Progenitor cell of endocrine pancreas (in vitro differentiated cells): ENCODE data around the gene NFILZ. TPM values are rescaled to one million over a fixed set of nuclear protein-coding genes. Genes with fewer than 3 reads are reported as not detected.

ENCODE experiments used
- DNase-seq: peaks from one replicate; pipeline ENCODE4 v3.0.0; 2021; ENCODE audit warnings: low spot score; ENCODE audit not compliant: unreplicated experiment
- H3K27ac Mint-ChIP-seq: 2 replicates; pipeline ENCODE4 v1.8.0; 2021; ENCODE audit warnings: mild to moderate bottlenecking, moderate library complexity, mixed read lengths
- H3K27me3 Mint-ChIP-seq: 2 replicates; pipeline ENCODE4 v1.8.0; 2021; ENCODE audit warnings: mixed read lengths
- H3K36me3 Mint-ChIP-seq: 2 replicates; pipeline ENCODE4 v1.8.0; 2022; ENCODE audit warnings: mixed read lengths; ENCODE audit not compliant: insufficient read depth
- H3K4me1 Mint-ChIP-seq: 2 replicates; pipeline ENCODE4 v1.8.0; 2021; ENCODE audit warnings: low read depth, mixed read lengths
- H3K4me3 Mint-ChIP-seq: 2 replicates; pipeline ENCODE4 v1.8.0; 2021; ENCODE audit warnings: low read depth, mild to moderate bottlenecking, moderate library complexity, mixed read lengths
- H3K9me3 Mint-ChIP-seq: 2 replicates; pipeline ENCODE4 v1.8.0; 2021; ENCODE audit warnings: low read depth, mixed read lengths
- CTCF ChIP-seq: fragments of 200-600 bp; sonication (generic); IDR thresholded peaks from one replicate; pipeline ENCODE4 v1.5.0; 2021; ENCODE audit warnings: antibody characterized with exemption, mild to moderate bottlenecking; ENCODE audit not compliant: unreplicated experiment
- total RNA-seq: library from RNA; stranded (reverse); gene quantifications from 2 replicates; pipeline ENCODE4 v1.2.1, GENCODE V29; 2021

The NFILZ gene
- total RNA-seq, 1 donor from 2014 or later = not detected

GRCh38 chr19:8611877-8612806 lies 18.3 kb upstream of the NFILZ start:
- DNase-seq = no peak
- H3K27ac Mint-ChIP-seq = peak overlapping the region; percentile 93
- H3K4me3 Mint-ChIP-seq = peak overlapping the region; percentile 70
- no peaks in the 10 kb centered on the region for H3K9me3 Mint-ChIP-seq
- H3K27me3 Mint-ChIP-seq = peaks cover 8% of the 10 kb centered on the region
- TF ChIP-seq CTCF = no peak
- H3K4me1 Mint-ChIP-seq = peaks cover 16% of the 10 kb centered on the region
- peaks cover 1% of the 10 kb centered on the region for H3K36me3 Mint-ChIP-seq

DNA sequence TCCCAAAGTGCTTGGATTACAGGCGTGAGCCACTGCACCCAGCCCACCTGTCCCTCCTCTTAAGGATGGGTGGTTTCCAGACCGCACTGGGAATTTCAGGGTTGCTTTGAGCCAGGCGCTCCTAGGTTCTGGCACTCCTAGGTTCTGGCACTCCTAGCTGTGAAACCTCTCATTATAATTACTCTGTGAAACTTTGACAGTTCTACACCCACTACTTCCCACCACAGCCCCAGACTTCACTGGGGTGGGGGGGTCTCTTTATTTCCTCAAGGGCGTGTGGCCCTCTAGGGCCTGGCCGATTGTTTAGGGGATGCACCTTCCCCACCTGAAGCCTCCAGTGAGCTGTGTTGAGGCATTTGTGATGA lies 17.6 kb upstream of the NFILZ start:
- Mint-ChIP-seq H3K27ac (peak overlapping the region; percentile 76), H3K4me1 (peaks cover 16% of the 10 kb centered on the region), H3K4me3 (peak overlapping the region; percentile 70), H3K27me3 (peaks cover 8% of the 10 kb centered on the region), H3K9me3 (no peaks in the 10 kb centered on the region), H3K36me3 (peaks cover 1% of the 10 kb centered on the region)
- TF ChIP-seq CTCF = no peak
- no peak for DNase-seq

DNA sequence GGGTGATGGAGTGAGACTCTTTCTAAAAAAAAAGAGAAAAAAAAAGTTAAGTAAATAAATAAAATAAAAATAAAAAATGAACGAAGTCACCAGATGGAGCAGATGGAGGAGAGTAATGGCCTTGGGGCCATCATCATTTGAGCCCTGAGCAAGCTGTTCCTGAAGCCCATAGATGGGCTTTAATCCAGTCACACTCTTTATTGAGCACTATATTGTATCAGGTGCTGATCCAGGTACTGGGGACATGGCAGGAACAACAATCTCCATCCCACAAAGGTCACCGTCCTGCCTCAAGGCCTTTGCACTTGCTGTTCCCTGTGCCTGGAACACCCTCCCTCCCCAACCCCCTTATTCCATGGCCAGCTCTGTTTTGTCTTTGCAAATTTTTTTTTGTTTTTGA lies 16.0 kb upstream of the NFILZ start:
- Mint-ChIP-seq H3K27ac (no peak overlapping the region), H3K9me3 (no peaks in the 10 kb centered on the region), H3K4me3 (no peak overlapping the region), H3K36me3 (no peaks in the 10 kb centered on the region), H3K27me3 (peaks cover 8% of the 10 kb centered on the region), H3K4me1 (peaks cover 11% of the 10 kb centered on the region)
- no peak for TF ChIP-seq CTCF
- DNase-seq = no peak

DNA sequence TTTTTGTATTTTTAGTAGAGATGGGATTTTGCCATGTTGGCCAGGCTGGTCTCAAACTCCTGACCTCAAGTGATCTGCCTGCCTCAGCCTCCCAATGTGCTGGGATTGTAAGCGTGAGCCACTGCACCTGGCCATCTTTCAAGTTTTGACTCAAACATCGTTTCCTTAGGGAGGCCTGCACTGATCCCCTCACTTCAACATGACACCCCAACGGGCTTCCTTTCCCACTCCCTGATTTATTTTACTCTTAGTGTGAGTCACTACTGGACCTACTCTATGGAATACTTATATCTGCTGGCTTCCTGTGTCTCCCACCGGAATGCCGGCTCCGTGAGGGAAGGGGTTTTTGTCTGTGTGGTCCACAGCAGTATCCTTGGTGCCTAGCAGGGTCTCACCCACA lies 15.4 kb upstream of the NFILZ start:
- H3K27me3 Mint-ChIP-seq = peaks cover 8% of the 10 kb centered on the region
- no peak overlapping the region for H3K4me3 Mint-ChIP-seq
- H3K36me3 Mint-ChIP-seq = no peaks in the 10 kb centered on the region
- H3K9me3 Mint-ChIP-seq = no peaks in the 10 kb centered on the region
- no peak for TF ChIP-seq CTCF
- H3K27ac Mint-ChIP-seq = no peak overlapping the region
- H3K4me1 Mint-ChIP-seq = peaks cover 7% of the 10 kb centered on the region
- no peak for DNase-seq

GRCh38 chr19:8615813-8616596 lies 14.4 kb upstream of the NFILZ start:
- Mint-ChIP-seq H3K9me3 (no peaks in the 10 kb centered on the region), H3K4me3 (no peak overlapping the region), H3K27me3 (peaks cover 18% of the 10 kb centered on the region), H3K4me1 (peaks cover 3% of the 10 kb centered on the region), H3K27ac (no peak overlapping the region), H3K36me3 (no peaks in the 10 kb centered on the region)
- DNase-seq = peak; percentile 46
- peak; percentile 92 for TF ChIP-seq CTCF
